Esophagus muscularis mucosa (tissue), 4 donors: ENCODE data around the gene CSMD2. TPM values are rescaled to one million over a fixed set of nuclear protein-coding genes. Genes with fewer than 3 reads are reported as not detected.
A peak's percentile ranks its signal among the peaks of the same experiment; 100 is the strongest.

Source experiments
- DNase-seq: peaks from one replicate; pipeline ENCODE4 v3.0.0-alpha.2; 2017; ENCODE audit errors: extremely low spot score
- H3K27ac ChIP-seq, 4 donors: fragments of 200-600 bp; sonication (generic); replicated peaks in 1 of 4; 1 replicate in 3 of 4; 2 replicates in 1 of 4; pipeline ENCODE4 v1.5.1; 2016 to 2019; ENCODE audit warnings: mild to moderate bottlenecking in 1 of 4
- H3K27me3 ChIP-seq, 4 donors: fragments of 200-600 bp; sonication (generic); one replicate each; pipeline versions ENCODE4 v1.5.1 to v1.6.0; 2016 to 2019
- H3K36me3 ChIP-seq, 4 donors: fragments of 200-600 bp; sonication (generic); one replicate each; pipeline ENCODE4 v1.5.1; 2016 to 2019
- H3K4me1 ChIP-seq, 4 donors: fragments of 200-600 bp; sonication (generic); one replicate each; pipeline ENCODE4 v1.5.1; 2016 to 2019
- H3K4me3 ChIP-seq, 4 donors: fragments of 200-600 bp; sonication (generic); 1 replicate in 2 of 4; 2 replicates in 2 of 4; pipeline ENCODE4 v1.5.1; 2016 to 2019; ENCODE audit warnings: mild to moderate bottlenecking in 4 of 4, moderate library complexity in 1 of 4
- H3K9me3 ChIP-seq, 4 donors: fragments of 200-600 bp; sonication (generic); 1 replicate in 3 of 4; 2 replicates in 1 of 4; pipeline ENCODE4 v1.5.1; 2016 to 2019
- EP300 ChIP-seq: sonication (generic); formaldehyde crosslinking; IDR thresholded peaks from one replicate; pipeline ENCODE4 v1.6.1; 2017; ENCODE audit warnings: antibody characterized with exemption
- POLR2A ChIP-seq: fragments of 450-650 bp; IDR thresholded peaks from one replicate; pipeline ENCODE4 v1.6.1; 2017; ENCODE audit warnings: antibody characterized with exemption, moderate library complexity, mild to moderate bottlenecking, low read depth
- POLR2AphosphoS5 ChIP-seq, 2 donors: sonication (generic); formaldehyde crosslinking; IDR thresholded peaks; one replicate each; pipeline ENCODE4 v1.6.1; 2017; ENCODE audit warnings: antibody characterized with exemption in 2 of 2
- WGBS: methylation state at CpG from one replicate; pipeline ENCODE4 v1.1.5; 2018; 5-methylcytosine and 5-hydroxymethylcytosine counted together
- intact Hi-C: fragments of 100-400 bp; cut with DNase I; formaldehyde crosslinking; loops from one replicate; pipeline ENCODE4 v1.15.1; 2023
- total RNA-seq, 4 donors: library from RNA; depleted of rRNA; stranded (reverse); fragments of >200 nt; gene quantifications; one replicate each; pipeline versions ENCODE4 v1.1.0 to v1.2.1, GENCODE V29; 2016
- TF ChIP-seq, protein P1 (sequence below), 3 experiments: fragments of 200-600 bp in 2 of 3; fragments of 450-650 bp in 1 of 3; sonication (generic) in 2 of 3; IDR thresholded peaks; one replicate each; pipeline ENCODE4 v1.5.1; 2017 to 2019; ENCODE audit warnings: antibody characterized with exemption in 3 of 3, mild to moderate bottlenecking in 2 of 3, moderate library complexity in 1 of 3

Gene CSMD2
- total RNA-seq, 4 donors from 2014 or later = 0.26 to 0.75 (median 0.37) TPM

DNA sequence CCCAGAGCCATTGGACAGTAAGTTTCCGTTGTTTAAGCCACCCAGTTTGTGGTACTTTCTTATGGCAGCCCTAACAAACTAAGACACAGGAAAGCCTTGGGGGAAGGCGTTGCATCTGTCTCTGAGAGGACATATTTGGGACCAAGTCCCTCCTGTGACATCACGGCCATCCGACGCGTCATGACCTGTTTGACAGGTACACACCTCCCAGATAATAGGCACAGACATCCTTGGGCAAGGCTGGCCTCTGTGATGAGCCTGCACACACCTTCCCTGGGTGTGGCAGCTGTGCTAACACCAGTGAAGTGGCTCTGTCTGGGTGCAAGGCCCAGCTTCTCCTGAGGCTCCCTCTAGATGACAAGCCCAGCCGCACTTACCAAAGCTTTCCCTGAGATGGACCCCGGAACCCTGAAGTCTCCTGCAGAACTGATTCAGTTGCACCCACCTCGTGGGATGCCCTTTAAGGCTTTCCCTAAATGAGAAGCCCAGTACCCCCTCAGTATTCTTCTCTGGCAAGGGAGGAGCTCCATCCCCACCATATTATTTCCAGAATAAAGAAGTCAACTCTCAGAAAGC is 556.1 kb downstream of the CSMD2 start:
- intact Hi-C loops = no loop called here
- Histone ChIP-seq H3K36me3 (no peaks in the 10 kb centered on the region), H3K27me3 (peaks cover 0 to 8% (median 2%) of the 10 kb centered on the region in 4 donors), H3K4me3 (no peak overlapping the region), H3K27ac (no peak overlapping the region), H3K4me1 (peaks cover 0 to 8% (median 4%) of the 10 kb centered on the region in 4 donors), H3K9me3 (no peaks in the 10 kb centered on the region)
- peak; percentile 91 for DNase-seq
- WGBS = 86% methylated on average over 9 of the region's 9 CpGs
- TF ChIP-seq POLR2A (no peak), POLR2AphosphoS5 (IDR thresholded peaks at IDR 0.05) (no peak), EP300 (no peak)
- TF ChIP-seq, protein P1, sequence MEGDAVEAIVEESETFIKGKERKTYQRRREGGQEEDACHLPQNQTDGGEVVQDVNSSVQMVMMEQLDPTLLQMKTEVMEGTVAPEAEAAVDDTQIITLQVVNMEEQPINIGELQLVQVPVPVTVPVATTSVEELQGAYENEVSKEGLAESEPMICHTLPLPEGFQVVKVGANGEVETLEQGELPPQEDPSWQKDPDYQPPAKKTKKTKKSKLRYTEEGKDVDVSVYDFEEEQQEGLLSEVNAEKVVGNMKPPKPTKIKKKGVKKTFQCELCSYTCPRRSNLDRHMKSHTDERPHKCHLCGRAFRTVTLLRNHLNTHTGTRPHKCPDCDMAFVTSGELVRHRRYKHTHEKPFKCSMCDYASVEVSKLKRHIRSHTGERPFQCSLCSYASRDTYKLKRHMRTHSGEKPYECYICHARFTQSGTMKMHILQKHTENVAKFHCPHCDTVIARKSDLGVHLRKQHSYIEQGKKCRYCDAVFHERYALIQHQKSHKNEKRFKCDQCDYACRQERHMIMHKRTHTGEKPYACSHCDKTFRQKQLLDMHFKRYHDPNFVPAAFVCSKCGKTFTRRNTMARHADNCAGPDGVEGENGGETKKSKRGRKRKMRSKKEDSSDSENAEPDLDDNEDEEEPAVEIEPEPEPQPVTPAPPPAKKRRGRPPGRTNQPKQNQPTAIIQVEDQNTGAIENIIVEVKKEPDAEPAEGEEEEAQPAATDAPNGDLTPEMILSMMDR (IDR thresholded peaks at IDR 0.05) = no peak

DNA sequence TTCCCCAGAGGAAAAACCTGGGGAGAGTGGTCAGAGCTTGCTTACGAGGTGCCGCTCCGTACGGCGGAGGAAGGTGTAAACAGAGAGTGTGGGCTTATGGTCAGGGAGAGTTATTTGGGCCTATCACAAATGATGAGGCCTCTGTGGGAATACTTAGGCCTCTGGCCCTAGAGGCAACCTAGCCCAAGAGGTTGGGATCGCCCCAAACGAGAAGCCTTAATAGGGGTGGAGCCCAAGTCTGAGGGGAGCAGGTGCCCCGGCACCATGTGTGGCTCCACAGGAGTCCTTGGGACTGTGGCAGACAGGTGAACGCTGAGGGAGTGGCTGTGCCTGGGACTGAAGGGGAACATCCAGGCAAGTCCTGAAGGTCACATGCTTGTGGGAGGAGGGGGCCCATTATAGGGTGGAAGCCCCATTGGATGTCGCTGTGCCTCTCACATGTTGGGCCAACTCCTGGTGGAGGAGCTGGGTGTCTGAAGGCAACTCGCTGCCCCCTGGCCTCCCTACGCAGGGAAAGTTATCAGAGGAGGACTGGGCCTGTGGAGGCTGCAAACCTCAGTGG is 557.5 kb downstream of the CSMD2 start:
- DNase-seq = peak; percentile 70

DNA sequence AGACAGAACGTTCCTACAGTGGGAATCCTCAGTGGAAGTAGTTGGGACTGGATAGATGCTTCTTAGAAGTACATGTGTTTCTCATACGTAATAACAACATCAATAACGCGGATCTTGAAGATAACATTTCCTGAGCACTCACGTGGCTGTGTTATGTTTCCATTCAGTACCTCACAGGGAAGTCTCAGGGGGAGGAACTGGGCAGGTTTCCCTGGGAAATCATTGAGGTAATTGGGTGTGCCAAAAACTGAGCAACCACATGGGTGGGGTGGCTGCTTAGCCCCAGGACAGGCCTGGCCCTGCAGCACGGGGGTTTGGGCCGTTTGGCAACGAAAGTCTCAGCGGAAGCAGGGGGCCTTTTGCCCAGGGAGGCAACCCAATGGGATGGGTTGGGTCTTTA is 558.8 kb downstream of the CSMD2 start:
- Histone ChIP-seq H3K36me3 (no peaks in the 10 kb centered on the region), H3K9me3 (no peaks in the 10 kb centered on the region), H3K4me1 (peaks cover 0 to 8% (median 3%) of the 10 kb centered on the region in 4 donors), H3K27ac (peak overlapping the region in 1 of 4 donors; percentile 26), H3K4me3 (no peak overlapping the region), H3K27me3 (no peaks in the 10 kb centered on the region)
- intact Hi-C loops = no loop called here
- no peak for DNase-seq
- TF ChIP-seq, protein P1 (IDR thresholded peaks at IDR 0.05) = no peak
- TF ChIP-seq POLR2AphosphoS5 (IDR thresholded peaks at IDR 0.05) (peak in 1 of 2 donors; percentile 35), POLR2A (no peak), EP300 (no peak)
- WGBS = 59% methylated on average over 9 of the region's 9 CpGs

More for the DNA sequence above, 557.5 kb downstream of the CSMD2 start:
- no peaks in the 10 kb centered on the region for H3K9me3 ChIP-seq
- no peaks in the 10 kb centered on the region for H3K27me3 ChIP-seq
- H3K4me3 ChIP-seq = no peak overlapping the region
- WGBS = 92% methylated on average over 11 of the region's 12 CpGs
- H3K4me1 ChIP-seq = peaks cover 0 to 8% (median 2%) of the 10 kb centered on the region in 4 donors
- H3K27ac ChIP-seq = no peak overlapping the region
- H3K36me3 ChIP-seq = no peaks in the 10 kb centered on the region
- TF ChIP-seq, protein P1 (IDR thresholded peaks at IDR 0.05) = no peak
- no peak for TF ChIP-seq POLR2AphosphoS5 (IDR thresholded peaks at IDR 0.05)
- no peak for TF ChIP-seq POLR2A
- no peak for TF ChIP-seq EP300
- intact Hi-C loops = no loop called here

DNA sequence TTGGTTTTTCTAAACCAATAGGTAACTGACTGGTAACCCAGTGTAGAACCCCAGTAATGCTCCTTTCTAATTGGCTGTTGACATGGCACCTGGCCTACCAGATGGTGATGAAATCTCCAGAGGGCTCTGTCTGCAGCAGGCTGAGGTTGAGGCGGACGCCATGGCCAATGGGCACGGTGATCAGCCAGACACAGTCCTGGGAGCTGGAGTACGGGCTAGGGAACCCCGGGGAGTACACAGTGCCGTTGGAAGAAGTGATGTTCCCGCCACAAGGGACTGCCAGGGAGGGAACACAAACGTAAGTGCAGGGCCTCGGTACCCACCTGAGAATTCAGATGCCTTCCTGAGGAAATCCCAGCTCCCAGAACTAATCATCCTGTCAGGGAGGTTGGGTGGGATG is 562.8 kb downstream of the CSMD2 start:
- Histone ChIP-seq H3K27me3 (no peaks in the 10 kb centered on the region), H3K36me3 (no peaks in the 10 kb centered on the region), H3K4me3 (no peak overlapping the region), H3K9me3 (no peaks in the 10 kb centered on the region), H3K27ac (no peak overlapping the region), H3K4me1 (peaks cover 0 to 8% (median 3%) of the 10 kb centered on the region in 4 donors)
- WGBS = 90% methylated on average over 9 of the region's 9 CpGs
- TF ChIP-seq, protein P1 (IDR thresholded peaks at IDR 0.05) = no peak
- TF ChIP-seq EP300 (no peak), POLR2A (no peak), POLR2AphosphoS5 (IDR thresholded peaks at IDR 0.05) (no peak)
- no peak for DNase-seq
- intact Hi-C loops = no loop called here

DNA sequence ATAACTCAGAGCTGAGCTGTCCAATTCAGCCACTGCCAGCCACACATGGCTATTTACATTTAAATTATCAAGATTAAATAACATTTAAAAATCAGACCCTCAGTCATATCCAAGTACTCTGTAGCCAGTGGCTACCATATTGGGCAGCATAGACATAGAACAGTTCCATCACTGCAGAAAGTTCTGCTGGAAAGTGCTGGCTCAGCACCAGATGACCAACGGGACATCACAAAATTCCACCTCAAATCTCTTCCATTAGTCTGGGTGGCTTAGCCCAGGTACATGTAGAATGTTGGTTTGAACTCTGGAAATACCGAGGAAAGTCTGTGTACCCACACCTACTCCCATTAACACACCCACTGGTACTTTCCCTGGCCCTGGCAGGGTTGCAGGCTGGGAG is 563.3 kb downstream of the CSMD2 start:
- no peak for DNase-seq
- no peaks in the 10 kb centered on the region for H3K9me3 ChIP-seq
- TF ChIP-seq, protein P1 (IDR thresholded peaks at IDR 0.05) = no peak
- no peak for TF ChIP-seq EP300
- no peak for TF ChIP-seq POLR2AphosphoS5 (IDR thresholded peaks at IDR 0.05)
- TF ChIP-seq POLR2A = no peak
- no peak overlapping the region for H3K27ac ChIP-seq
- no peaks in the 10 kb centered on the region for H3K27me3 ChIP-seq
- intact Hi-C loops = no loop called here
- 92% methylated on average over 2 of the region's 2 CpGs for WGBS
- H3K4me3 ChIP-seq = no peak overlapping the region
- H3K4me1 ChIP-seq = peaks cover 0 to 6% (median 3%) of the 10 kb centered on the region in 4 donors
- no peaks in the 10 kb centered on the region for H3K36me3 ChIP-seq
